ENCODE measurements around the gene HFM1. TPM values are rescaled to one million over a fixed set of nuclear protein-coding genes. Genes with fewer than 3 reads are reported as not detected.
"Not testable (repeated sequence)": the region's sequence is repeated elsewhere in the genome, so short reads cannot be mapped to it uniquely, and the experiment has no call there.

Gene HFM1
- total RNA-seq, 4 donors from 2014 or later, result 8.2 to 25.3 (median 10.5) TPM

GRCh38 chr1:91393042-91393441 is 11.6 kb downstream of the HFM1 start:
- TF ChIP-seq POLR2A (IDR thresholded peaks at IDR 0.05), result no peak
- TF ChIP-seq, protein P1, sequence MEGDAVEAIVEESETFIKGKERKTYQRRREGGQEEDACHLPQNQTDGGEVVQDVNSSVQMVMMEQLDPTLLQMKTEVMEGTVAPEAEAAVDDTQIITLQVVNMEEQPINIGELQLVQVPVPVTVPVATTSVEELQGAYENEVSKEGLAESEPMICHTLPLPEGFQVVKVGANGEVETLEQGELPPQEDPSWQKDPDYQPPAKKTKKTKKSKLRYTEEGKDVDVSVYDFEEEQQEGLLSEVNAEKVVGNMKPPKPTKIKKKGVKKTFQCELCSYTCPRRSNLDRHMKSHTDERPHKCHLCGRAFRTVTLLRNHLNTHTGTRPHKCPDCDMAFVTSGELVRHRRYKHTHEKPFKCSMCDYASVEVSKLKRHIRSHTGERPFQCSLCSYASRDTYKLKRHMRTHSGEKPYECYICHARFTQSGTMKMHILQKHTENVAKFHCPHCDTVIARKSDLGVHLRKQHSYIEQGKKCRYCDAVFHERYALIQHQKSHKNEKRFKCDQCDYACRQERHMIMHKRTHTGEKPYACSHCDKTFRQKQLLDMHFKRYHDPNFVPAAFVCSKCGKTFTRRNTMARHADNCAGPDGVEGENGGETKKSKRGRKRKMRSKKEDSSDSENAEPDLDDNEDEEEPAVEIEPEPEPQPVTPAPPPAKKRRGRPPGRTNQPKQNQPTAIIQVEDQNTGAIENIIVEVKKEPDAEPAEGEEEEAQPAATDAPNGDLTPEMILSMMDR (IDR thresholded peaks at IDR 0.05), result no peak
- intact Hi-C loops (cut with DNase I; ENCODE audit: low total_unique reads), result no loop called here
- Histone ChIP-seq H3K4me3 (no peak overlapping the region), H3K27me3 (no peaks in the 10 kb centered on the region), H3K36me3 (peaks cover 0 to 3% of the 10 kb centered on the region in 2 donors), H3K27ac (no peak overlapping the region), H3K4me1 (no peaks in the 10 kb centered on the region), H3K9me3 (no peaks in the 10 kb centered on the region)
- DNase-seq, result no peak

DNA sequence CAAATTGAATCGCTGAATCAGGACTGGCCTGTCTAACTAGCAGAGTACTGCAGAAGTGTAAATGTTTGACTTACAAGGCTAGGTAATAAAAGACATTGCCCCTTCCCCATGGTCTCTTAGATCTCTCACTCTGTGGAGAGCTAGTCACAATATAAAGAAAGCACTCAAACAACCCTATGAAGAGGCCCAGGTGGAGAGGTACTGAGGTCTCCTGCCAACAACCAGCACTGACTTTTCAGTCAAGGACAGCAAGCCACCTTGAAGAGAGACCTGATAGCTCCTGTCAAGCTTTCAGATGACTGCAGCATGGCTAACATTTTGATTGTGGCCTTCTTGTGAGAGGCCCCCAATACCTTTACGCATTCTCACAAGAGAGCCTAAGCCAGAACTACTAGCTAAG is 18.5 kb downstream of the HFM1 start:
- Histone ChIP-seq H3K27ac (no peak overlapping the region), H3K4me3 (no peak overlapping the region), H3K9me3 (no peaks in the 10 kb centered on the region), H3K4me1 (no peaks in the 10 kb centered on the region), H3K27me3 (no peaks in the 10 kb centered on the region), H3K36me3 (no peaks in the 10 kb centered on the region)
- TF ChIP-seq, protein P1 (IDR thresholded peaks at IDR 0.05), result no peak
- no peak for TF ChIP-seq POLR2A (IDR thresholded peaks at IDR 0.05)
- DNase-seq, result no peak
- intact Hi-C loops (cut with DNase I; ENCODE audit: low total_unique reads), result no loop called here

GRCh38 chr1:91383456-91383855 is 21.2 kb downstream of the HFM1 start:
- intact Hi-C loops (cut with DNase I; ENCODE audit: low total_unique reads), result no loop called here
- Histone ChIP-seq H3K4me3 (no peak overlapping the region), H3K9me3 (no peaks in the 10 kb centered on the region), H3K27me3 (no peaks in the 10 kb centered on the region), H3K27ac (no peak overlapping the region), H3K36me3 (no peaks in the 10 kb centered on the region), H3K4me1 (no peaks in the 10 kb centered on the region)
- no peak for DNase-seq
- TF ChIP-seq POLR2A (IDR thresholded peaks at IDR 0.05), result no peak

- Histone ChIP-seq H3K9me3 (no peaks in the 10 kb centered on the region), H3K4me3 (no peak overlapping the region), H3K27ac (no peak overlapping the region), H3K36me3 (no peaks in the 10 kb centered on the region), H3K4me1 (no peaks in the 10 kb centered on the region), H3K27me3 (no peaks in the 10 kb centered on the region)
- DNase-seq, result no peak
- no peak for TF ChIP-seq POLR2A (IDR thresholded peaks at IDR 0.05)
- TF ChIP-seq, protein P1 (IDR thresholded peaks at IDR 0.05), result no peak
- intact Hi-C loops (cut with DNase I; ENCODE audit: low total_unique reads), result no loop called here
Measured at GRCh38 chr1:91381844-91382243, 22.8 kb downstream of the HFM1 start.

DNA sequence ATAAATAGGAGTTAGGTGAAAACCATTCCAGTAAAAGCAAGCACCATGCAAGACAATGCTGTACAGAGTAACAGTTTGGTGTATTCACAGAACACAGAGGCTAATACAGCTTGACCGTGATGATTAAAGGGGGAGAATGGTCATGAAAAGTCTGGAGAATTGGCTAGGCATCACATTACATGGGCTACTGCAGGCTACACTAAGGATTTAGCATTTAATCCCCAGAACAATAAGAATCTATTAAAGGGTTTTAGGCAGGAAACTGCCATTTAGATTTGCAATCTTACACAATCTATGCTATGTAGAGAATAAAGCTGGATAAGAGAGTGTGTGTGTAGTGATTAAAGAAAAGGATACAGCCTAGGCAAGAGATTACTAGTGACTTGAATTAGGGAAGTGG is 30.6 kb downstream of the HFM1 start:
- intact Hi-C loops (cut with DNase I; ENCODE audit: low total_unique reads), result no loop called here
- Histone ChIP-seq H3K27me3 (no peaks in the 10 kb centered on the region), H3K27ac (no peak overlapping the region), H3K4me3 (no peak overlapping the region), H3K9me3 (no peaks in the 10 kb centered on the region), H3K36me3 (no peaks in the 10 kb centered on the region), H3K4me1 (no peaks in the 10 kb centered on the region)
- DNase-seq, result no peak
- TF ChIP-seq, protein P1 (IDR thresholded peaks at IDR 0.05), result no peak
- no peak for TF ChIP-seq POLR2A (IDR thresholded peaks at IDR 0.05)

GRCh38 chr1:91372230-91372629 is 32.4 kb downstream of the HFM1 start:
- H3K36me3 ChIP-seq; H3K4me1 ChIP-seq; H3K9me3 ChIP-seq; H3K27me3 ChIP-seq; H3K27ac ChIP-seq; intact Hi-C loops (cut with DNase I; ENCODE audit: low total_unique reads); DNase-seq; H3K4me3 ChIP-seq: not testable (repeated sequence)
